ENCODE measurements around the gene ILDR2. TPM values are rescaled to one million over a fixed set of nuclear protein-coding genes. Genes with fewer than 3 reads are reported as not detected.

Gene ILDR2
- total RNA-seq, 1 donor from 2014 or later = 2.7 TPM

- no peak overlapping the region for H3K27ac Mint-ChIP-seq (ENCODE audit: unreplicated experiment)
- no peak for TF ChIP-seq CTCF (IDR thresholded peaks at IDR 0.05)
- H3K27me3 Mint-ChIP-seq (ENCODE audit: low read depth) = no peaks in the 10 kb centered on the region
- peak overlapping the region; percentile 69 for H3K4me3 Mint-ChIP-seq (ENCODE audit: unreplicated experiment)
- H3K36me3 Mint-ChIP-seq (ENCODE audit: low read depth) = no peaks in the 10 kb centered on the region
- H3K9me3 Mint-ChIP-seq (ENCODE audit: low read depth) = no peaks in the 10 kb centered on the region
- DNase-seq (ENCODE audit: low spot score) = peak; percentile 92
- peaks cover 35% of the 10 kb centered on the region for H3K4me1 Mint-ChIP-seq (ENCODE audit: low read depth)
Measured at GRCh38 chr1:166947398-166948043, 27.8 kb downstream of the ILDR2 start.

- Mint-ChIP-seq H3K4me1 (ENCODE audit: low read depth) (peaks cover 21% of the 10 kb centered on the region), H3K27ac (ENCODE audit: unreplicated experiment) (no peak overlapping the region), H3K9me3 (ENCODE audit: low read depth) (no peaks in the 10 kb centered on the region), H3K4me3 (ENCODE audit: unreplicated experiment) (no peak overlapping the region), H3K27me3 (ENCODE audit: low read depth) (no peaks in the 10 kb centered on the region), H3K36me3 (ENCODE audit: low read depth) (no peaks in the 10 kb centered on the region)
- no peak for TF ChIP-seq CTCF (IDR thresholded peaks at IDR 0.05)
- DNase-seq (ENCODE audit: low spot score) = no peak
Measured at GRCh38 chr1:166944186-166944967, 31.0 kb downstream of the ILDR2 start.

- Mint-ChIP-seq H3K4me1 (ENCODE audit: low read depth) (peaks cover 11% of the 10 kb centered on the region), H3K27me3 (ENCODE audit: low read depth) (peaks cover 1% of the 10 kb centered on the region), H3K36me3 (ENCODE audit: low read depth) (no peaks in the 10 kb centered on the region), H3K9me3 (ENCODE audit: low read depth) (no peaks in the 10 kb centered on the region), H3K27ac (ENCODE audit: unreplicated experiment) (no peak overlapping the region), H3K4me3 (ENCODE audit: unreplicated experiment) (no peak overlapping the region)
- no peak for DNase-seq (ENCODE audit: low spot score)
- TF ChIP-seq CTCF (IDR thresholded peaks at IDR 0.05) = no peak
Measured at GRCh38 chr1:166939741-166940375, 35.5 kb downstream of the ILDR2 start.

DNA sequence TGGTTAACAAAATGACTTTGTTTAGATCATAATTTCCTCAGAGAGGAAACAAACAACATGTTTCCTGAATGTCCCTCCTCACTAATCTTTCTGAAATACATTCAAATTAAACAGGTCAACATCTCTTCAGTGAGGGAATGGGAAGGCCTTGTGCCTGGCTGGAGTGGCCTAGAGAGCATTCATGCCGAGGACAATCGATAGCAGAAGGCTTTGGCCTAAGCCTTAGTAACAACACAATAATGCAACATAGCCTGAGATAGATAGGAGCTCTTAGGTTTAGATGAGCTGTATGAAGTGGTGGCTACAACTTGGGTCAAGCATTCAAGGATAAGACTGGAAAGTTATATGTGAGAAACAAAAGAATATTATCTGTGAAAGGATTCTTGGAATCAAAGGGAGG is 37.4 kb downstream of the ILDR2 start:
- H3K27ac Mint-ChIP-seq (ENCODE audit: unreplicated experiment) = no peak overlapping the region
- no peaks in the 10 kb centered on the region for H3K36me3 Mint-ChIP-seq (ENCODE audit: low read depth)
- no peaks in the 10 kb centered on the region for H3K9me3 Mint-ChIP-seq (ENCODE audit: low read depth)
- peaks cover 3% of the 10 kb centered on the region for H3K27me3 Mint-ChIP-seq (ENCODE audit: low read depth)
- TF ChIP-seq CTCF (IDR thresholded peaks at IDR 0.05) = no peak
- DNase-seq (ENCODE audit: low spot score) = no peak
- peaks cover 8% of the 10 kb centered on the region for H3K4me1 Mint-ChIP-seq (ENCODE audit: low read depth)
- no peak overlapping the region for H3K4me3 Mint-ChIP-seq (ENCODE audit: unreplicated experiment)

DNA sequence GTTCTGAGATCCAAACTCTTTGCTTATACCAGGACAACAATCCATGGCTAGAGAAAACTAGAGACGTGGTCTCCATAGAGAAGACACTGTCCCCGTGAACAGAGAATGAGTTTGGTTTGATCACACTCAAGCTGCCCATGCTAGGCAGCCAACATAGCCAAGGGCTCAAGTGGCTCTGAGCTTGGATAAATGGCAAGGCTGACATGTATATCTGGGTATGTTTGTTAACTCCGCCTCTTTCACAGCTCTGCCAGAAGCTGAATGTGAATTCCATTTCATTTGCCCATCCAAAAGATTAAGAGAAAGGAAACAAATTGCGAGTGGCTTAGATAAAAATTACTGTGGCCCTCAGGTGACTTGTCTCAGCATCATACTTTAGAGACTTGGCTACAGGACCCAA is 38.0 kb downstream of the ILDR2 start:
- Mint-ChIP-seq H3K36me3 (ENCODE audit: low read depth) (no peaks in the 10 kb centered on the region), H3K9me3 (ENCODE audit: low read depth) (no peaks in the 10 kb centered on the region), H3K4me1 (ENCODE audit: low read depth) (peaks cover 8% of the 10 kb centered on the region), H3K27me3 (ENCODE audit: low read depth) (peaks cover 3% of the 10 kb centered on the region), H3K4me3 (ENCODE audit: unreplicated experiment) (no peak overlapping the region), H3K27ac (ENCODE audit: unreplicated experiment) (no peak overlapping the region)
- DNase-seq (ENCODE audit: low spot score) = no peak
- no peak for TF ChIP-seq CTCF (IDR thresholded peaks at IDR 0.05)
